ENCODE data around the gene PPFIBP1.

Gene PPFIBP1

GRCh38 chr12:27547592-27547991, 23.6 kb downstream of the PPFIBP1 start:
- no peaks in the 10 kb centered on the region for H4K20me1 ChIP-seq (ENCODE audit: insufficient read depth, low read length)
- no peak overlapping the region for H3K4me3 ChIP-seq (ENCODE audit: low read length)
- H3K4me2 ChIP-seq (ENCODE audit: low read length), result no peak overlapping the region
- no peak overlapping the region for H3K9ac ChIP-seq (ENCODE audit: low read length)
- H3K27me3 ChIP-seq (ENCODE audit: low read depth, low read length), result peaks cover 30% of the 10 kb centered on the region
- H2AFZ ChIP-seq (ENCODE audit: low read depth, low read length), result no peak overlapping the region
- no peaks in the 10 kb centered on the region for H3K79me2 ChIP-seq (ENCODE audit: low read length)
- no peak overlapping the region for H3K27ac ChIP-seq (ENCODE audit: low read length)
- no peaks in the 10 kb centered on the region for H3K9me3 ChIP-seq (ENCODE audit: insufficient read depth, low read length)
- H3K4me1 ChIP-seq (ENCODE audit: low read length), result no peaks in the 10 kb centered on the region
- no peaks in the 10 kb centered on the region for H3K36me3 ChIP-seq (replicated peaks; ENCODE audit: low read depth, low read length)
- TF ChIP-seq, protein P1, sequence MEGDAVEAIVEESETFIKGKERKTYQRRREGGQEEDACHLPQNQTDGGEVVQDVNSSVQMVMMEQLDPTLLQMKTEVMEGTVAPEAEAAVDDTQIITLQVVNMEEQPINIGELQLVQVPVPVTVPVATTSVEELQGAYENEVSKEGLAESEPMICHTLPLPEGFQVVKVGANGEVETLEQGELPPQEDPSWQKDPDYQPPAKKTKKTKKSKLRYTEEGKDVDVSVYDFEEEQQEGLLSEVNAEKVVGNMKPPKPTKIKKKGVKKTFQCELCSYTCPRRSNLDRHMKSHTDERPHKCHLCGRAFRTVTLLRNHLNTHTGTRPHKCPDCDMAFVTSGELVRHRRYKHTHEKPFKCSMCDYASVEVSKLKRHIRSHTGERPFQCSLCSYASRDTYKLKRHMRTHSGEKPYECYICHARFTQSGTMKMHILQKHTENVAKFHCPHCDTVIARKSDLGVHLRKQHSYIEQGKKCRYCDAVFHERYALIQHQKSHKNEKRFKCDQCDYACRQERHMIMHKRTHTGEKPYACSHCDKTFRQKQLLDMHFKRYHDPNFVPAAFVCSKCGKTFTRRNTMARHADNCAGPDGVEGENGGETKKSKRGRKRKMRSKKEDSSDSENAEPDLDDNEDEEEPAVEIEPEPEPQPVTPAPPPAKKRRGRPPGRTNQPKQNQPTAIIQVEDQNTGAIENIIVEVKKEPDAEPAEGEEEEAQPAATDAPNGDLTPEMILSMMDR (IDR thresholded peaks at IDR 0.05; ENCODE audit: low read depth, low read length), result no peak
- TF ChIP-seq EZH2phosphoT487 (IDR thresholded peaks at IDR 0.05; ENCODE audit: low read depth), result no peak

DNA sequence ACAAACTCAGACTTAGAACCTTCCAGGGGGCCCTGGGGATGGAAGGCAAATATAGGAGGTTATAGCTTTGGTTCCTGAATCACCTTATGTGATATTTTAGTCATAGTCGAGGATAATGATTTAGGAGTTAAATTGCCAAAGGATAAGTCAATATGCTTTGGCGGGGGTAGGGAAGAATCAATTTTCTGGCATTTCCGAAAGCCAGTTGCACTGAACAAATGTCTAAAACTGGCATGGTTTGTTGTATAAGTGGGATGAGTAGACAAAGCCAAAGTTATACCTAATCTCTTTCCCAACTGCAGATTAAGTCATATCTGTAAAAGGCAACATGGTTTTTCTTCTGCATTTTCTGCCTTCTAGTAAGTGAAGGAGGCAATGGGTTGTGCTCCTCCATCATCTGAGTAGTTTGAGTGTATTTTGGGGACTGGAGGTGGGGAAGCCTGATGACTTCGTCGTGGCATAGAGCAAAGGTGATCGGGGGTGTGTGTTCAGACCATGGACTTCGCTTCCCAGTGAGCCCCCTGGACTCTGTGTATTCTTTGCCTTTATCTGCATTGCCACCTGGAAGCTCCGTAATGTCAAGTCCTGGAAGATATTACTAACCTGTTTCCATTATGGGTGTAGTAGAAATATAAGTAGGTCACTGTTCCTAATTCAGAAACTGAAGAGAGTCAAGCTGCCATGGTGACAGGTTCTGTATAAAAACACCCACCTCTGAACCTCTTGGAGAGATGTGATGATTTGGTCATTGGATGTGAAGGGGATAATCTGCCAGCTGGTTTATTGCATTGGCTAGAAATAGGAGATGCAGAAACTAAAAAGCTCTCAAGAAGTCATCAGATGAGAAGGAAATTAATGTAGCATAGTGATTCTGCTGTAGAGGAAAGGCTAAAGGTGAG, 24.5 kb downstream of the PPFIBP1 start:
- H4K20me1 ChIP-seq (ENCODE audit: insufficient read depth, low read length), result no peaks in the 10 kb centered on the region
- H3K9ac ChIP-seq (ENCODE audit: low read length), result no peak overlapping the region
- no peak overlapping the region for H2AFZ ChIP-seq (ENCODE audit: low read depth, low read length)
- no peak overlapping the region for H3K4me3 ChIP-seq (ENCODE audit: low read length)
- no peaks in the 10 kb centered on the region for H3K4me1 ChIP-seq (ENCODE audit: low read length)
- H3K4me2 ChIP-seq (ENCODE audit: low read length), result no peak overlapping the region
- no peaks in the 10 kb centered on the region for H3K79me2 ChIP-seq (ENCODE audit: low read length)
- peaks cover 25% of the 10 kb centered on the region for H3K27me3 ChIP-seq (ENCODE audit: low read depth, low read length)
- H3K36me3 ChIP-seq (replicated peaks; ENCODE audit: low read depth, low read length), result no peaks in the 10 kb centered on the region
- TF ChIP-seq, protein P1 (IDR thresholded peaks at IDR 0.05; ENCODE audit: low read depth, low read length), result no peak
- no peak for TF ChIP-seq EZH2phosphoT487 (IDR thresholded peaks at IDR 0.05; ENCODE audit: low read depth)
- H3K27ac ChIP-seq (ENCODE audit: low read length), result no peak overlapping the region
- no peaks in the 10 kb centered on the region for H3K9me3 ChIP-seq (ENCODE audit: insufficient read depth, low read length)

DNA sequence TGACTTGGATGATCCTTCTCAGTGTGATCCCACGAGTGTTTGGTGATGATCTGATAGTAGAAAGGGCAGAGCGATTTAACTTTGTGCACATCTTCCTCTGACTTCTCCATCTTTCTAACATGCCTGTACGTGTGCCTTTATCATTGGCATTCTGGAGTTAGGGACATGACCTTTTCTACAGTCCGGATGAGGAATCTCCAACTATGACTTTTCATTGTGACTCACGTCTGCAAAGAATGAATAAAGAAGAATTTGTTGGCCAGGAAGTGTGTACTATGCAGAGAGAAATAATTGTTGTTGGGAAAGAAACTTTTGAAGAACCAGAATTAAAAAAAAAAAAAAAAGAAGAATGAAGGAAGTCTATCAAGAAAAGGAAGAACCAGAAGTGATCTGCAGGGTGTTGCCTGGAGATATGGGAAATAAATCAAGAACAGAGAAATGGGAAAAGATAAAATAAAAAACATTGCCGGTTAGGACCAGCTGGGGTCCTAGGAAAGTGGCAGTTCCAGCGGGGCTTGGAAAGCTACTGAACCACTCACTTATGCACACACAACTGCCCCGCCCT, 25.3 kb downstream of the PPFIBP1 start:
- no peak overlapping the region for H3K9ac ChIP-seq (ENCODE audit: low read length)
- no peaks in the 10 kb centered on the region for H3K9me3 ChIP-seq (ENCODE audit: insufficient read depth, low read length)
- H3K27ac ChIP-seq (ENCODE audit: low read length), result no peak overlapping the region
- TF ChIP-seq, protein P1 (IDR thresholded peaks at IDR 0.05; ENCODE audit: low read depth, low read length), result no peak
- TF ChIP-seq EZH2phosphoT487 (IDR thresholded peaks at IDR 0.05; ENCODE audit: low read depth), result no peak
- H3K79me2 ChIP-seq (ENCODE audit: low read length), result no peaks in the 10 kb centered on the region
- no peaks in the 10 kb centered on the region for H3K4me1 ChIP-seq (ENCODE audit: low read length)
- H2AFZ ChIP-seq (ENCODE audit: low read depth, low read length), result no peak overlapping the region
- H3K27me3 ChIP-seq (ENCODE audit: low read depth, low read length), result peaks cover 28% of the 10 kb centered on the region
- no peak overlapping the region for H3K4me3 ChIP-seq (ENCODE audit: low read length)
- H3K36me3 ChIP-seq (replicated peaks; ENCODE audit: low read depth, low read length), result no peaks in the 10 kb centered on the region
- no peaks in the 10 kb centered on the region for H4K20me1 ChIP-seq (ENCODE audit: insufficient read depth, low read length)
- no peak overlapping the region for H3K4me2 ChIP-seq (ENCODE audit: low read length)

DNA sequence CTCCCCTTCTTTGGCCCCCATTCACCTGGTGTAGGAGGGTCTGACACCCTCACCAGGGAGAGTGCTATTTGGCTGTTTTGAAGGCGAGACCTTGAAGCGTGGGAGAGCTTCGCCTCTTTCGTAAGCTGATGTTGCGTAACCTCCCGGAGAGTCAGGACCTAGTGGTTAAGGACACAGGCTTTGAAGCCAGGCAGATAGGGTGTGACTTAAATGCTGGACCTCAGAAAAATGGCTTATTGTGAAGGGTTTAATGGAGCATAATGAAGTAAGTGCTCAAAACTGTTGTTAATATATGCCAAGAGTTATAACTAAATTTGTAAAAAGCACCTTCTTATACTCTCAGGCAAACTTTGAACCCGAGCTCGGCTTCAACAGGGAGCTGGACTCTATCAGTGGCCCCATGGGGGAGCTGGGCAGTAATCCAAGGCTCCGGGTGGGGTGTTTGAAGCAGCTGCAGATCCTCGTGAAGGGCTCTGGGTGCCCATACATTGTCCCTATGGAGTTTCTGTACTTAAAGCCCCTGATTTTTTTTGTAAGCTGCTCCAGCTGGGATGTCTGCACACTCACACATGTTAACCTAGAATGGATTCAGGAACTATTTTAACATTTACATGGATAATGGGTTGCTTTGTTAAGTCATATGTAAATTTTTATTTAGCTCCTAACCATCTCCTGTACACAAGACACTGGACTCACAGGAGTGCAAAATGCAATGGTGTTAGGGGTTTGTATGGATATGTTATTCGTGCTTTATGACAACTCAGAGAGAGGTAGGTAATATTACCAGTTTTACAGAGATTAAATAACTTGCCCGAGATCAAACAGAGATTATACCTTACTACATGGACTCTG, 26.0 kb downstream of the PPFIBP1 start:
- H3K36me3 ChIP-seq (replicated peaks; ENCODE audit: low read depth, low read length), result no peaks in the 10 kb centered on the region
- peaks cover 29% of the 10 kb centered on the region for H3K27me3 ChIP-seq (ENCODE audit: low read depth, low read length)
- H3K27ac ChIP-seq (ENCODE audit: low read length), result no peak overlapping the region
- no peaks in the 10 kb centered on the region for H3K4me1 ChIP-seq (ENCODE audit: low read length)
- H3K9ac ChIP-seq (ENCODE audit: low read length), result no peak overlapping the region
- TF ChIP-seq, protein P1 (IDR thresholded peaks at IDR 0.05; ENCODE audit: low read depth, low read length), result no peak
- TF ChIP-seq EZH2phosphoT487 (IDR thresholded peaks at IDR 0.05; ENCODE audit: low read depth), result no peak
- H3K9me3 ChIP-seq (ENCODE audit: insufficient read depth, low read length), result no peaks in the 10 kb centered on the region
- H4K20me1 ChIP-seq (ENCODE audit: insufficient read depth, low read length), result no peaks in the 10 kb centered on the region
- no peak overlapping the region for H2AFZ ChIP-seq (ENCODE audit: low read depth, low read length)
- no peaks in the 10 kb centered on the region for H3K79me2 ChIP-seq (ENCODE audit: low read length)
- no peak overlapping the region for H3K4me2 ChIP-seq (ENCODE audit: low read length)
- H3K4me3 ChIP-seq (ENCODE audit: low read length), result no peak overlapping the region

Measured in OCI-LY3 (cell line).